HG02885 (cell line): ENCODE results near the gene MLANA.
"Not testable (repeated sequence)": the region's sequence is repeated elsewhere in the genome, so short reads cannot be mapped to it uniquely, and the experiment has no call there.

Source experiments
- ATAC-seq: cut with Tn5 transposase; IDR thresholded peaks from one replicate; pipeline ENCODE4 v1.9.1; 2021; ENCODE audit warnings: mild to moderate bottlenecking; ENCODE audit not compliant: unreplicated experiment, poor library complexity

Gene MLANA

DNA sequence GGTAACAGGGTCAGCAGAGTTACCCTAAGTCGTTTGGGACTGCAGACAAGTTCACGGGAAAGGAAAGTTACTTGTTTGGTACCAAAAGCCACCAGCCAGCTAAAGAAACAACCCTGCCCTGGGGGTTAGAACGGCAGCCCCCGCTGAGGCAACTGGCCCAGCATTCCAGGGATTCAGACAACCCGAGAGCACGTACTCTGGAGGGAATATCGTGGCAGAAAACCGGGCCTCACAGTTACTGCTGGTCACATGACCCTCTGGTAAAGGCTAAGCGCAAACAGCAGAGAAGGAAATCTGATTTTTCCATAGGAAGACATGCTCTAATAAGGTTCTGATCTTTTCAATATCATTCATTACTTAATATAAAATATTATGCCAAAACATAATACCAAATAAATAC is 22.5 kb upstream of the MLANA start:
- no peak for ATAC-seq

DNA sequence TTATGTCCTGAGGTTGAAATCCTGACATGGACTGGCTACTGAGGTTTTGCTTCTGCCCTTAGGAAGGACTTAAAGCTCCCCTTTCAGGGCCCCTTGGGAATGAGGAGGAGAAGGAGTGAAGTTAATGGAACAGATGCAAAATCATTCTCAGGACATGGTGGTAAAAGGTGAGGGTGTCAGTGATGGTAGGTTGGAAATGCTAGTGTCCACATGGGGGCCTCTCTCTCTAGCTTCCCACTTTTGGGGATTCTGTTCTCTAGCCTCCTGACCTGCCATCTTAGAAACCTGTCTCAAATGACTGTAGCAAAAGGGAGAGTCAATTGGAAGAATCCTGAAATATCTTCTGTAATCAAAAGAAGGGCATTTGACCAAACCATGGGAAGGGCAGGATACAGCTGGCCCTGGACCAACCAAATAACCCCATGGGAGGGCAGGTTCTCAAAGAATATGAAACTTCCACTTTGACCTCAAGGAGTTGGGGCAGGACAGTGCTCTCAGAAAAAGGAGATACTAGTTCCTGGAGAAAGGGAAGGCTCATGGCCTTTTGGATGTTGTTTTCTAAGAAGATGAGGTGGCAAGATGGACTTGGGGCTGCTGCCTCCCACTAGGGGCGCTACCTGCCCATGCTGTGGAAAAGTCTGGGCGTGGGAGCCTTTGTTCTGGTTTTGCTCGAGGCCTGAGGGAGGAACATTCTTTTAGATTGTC is 21.2 kb upstream of the MLANA start:
- ATAC-seq, result no peak

DNA sequence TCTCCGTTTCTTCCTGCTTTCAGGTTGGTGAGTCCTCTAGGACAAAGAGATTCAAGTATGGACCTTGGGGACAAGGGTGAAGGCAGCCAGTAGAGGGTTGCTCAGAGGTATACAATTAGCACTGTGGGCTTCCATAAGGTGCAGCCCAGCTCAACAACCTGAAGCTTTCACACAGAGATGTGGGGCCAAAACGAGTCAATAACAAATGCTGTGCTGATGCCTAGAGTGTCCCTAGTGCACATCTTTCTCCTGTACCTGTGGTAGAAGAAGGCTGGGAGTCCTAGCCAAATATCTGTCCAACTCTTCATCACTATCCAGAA is 20.7 kb upstream of the MLANA start:
- ATAC-seq, result no peak

DNA sequence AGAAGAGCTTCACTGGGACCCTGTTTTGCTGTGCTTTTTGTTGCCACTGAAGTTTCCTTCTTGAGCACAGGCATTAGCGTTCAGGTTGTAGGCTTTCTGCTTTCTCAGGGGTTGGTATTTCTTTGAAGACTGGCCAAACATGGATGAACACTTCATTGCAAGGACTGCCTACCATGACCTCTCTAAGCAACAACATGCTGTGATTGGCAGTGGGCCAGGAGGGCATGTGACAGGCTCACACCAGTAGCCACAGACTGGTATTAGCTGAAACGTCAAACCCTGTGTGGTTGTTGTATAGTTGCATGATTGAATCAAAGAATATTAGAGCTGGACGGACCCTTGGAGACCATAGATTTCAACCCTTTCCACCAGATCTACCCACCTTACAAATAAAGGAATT is 20.0 kb upstream of the MLANA start:
- no peak for ATAC-seq

DNA sequence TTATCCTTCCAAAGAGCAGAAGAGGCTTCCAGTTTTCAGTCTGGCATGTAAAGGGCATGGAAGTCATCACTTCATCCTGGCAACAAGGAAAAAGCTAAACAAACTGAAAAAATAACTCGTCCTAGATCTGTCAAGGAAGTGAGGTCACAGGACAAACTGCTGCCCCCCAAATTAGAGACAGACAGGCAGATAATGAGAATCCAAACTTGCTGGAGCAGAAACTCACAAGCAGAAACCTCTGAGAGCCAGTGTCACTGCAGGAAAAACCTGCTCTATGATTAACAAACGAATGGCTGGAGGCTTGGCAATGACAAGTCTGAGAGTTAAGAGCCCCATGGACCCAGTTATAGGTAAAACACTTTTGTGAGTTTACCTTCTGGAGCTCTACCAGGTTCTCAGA is 18.9 kb upstream of the MLANA start:
- no peak for ATAC-seq

DNA sequence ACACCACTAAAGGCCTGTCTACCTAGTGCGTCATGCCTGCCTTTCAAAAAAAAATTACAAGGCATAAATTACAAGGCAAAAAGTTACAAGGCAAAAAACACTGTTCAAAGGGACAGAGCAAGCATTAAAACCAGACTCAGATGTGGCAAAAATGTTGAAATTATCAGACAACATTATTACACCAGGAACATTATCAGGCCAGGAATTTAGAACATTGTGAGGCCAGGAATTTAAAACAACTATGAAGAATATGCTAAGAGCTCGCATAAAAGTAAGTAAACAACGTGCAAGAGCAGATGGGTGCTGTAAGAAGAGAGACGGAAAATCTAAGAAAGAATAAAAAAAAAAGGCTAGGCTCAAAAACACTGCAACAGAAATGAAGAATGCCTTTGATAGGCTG is 18.2 kb upstream of the MLANA start:
- ATAC-seq, result no peak

DNA sequence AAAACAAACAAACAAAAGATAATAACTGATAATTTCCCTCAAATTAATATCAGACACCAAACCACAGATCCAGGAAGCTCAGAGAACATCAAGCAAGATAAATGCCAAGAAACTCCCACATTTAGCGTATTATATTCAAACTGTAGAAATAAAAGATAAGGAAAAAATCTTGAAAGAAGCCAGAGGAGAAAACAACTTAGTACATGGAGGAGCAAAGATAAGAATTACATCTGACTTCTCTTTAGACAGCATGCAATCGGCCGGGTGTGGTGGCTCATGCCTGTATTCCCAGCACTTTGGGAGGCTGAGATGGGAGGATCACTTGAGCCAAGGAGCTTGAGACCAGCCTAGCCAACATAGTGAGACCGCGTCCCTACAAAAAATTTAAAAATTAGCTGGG is 17.2 kb upstream of the MLANA start:
- no peak for ATAC-seq

DNA sequence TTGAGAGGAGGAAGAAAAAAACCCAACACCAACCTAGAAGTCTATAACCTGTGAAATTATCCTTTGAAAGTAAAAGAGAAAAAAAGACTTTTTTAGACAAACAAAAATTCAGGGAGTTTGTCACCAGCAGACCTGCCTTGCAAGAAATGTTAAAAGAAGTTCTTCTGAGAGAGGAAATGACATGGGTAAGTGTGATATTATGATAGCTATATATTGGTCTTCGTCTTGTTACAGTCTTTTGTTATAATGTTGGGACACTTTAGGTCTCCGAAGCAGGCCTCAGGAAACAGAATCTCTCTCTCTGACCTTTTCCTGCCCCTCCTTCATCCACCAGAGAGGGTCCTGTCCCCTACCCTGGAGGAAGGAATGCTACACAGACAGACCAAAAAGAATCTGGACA is 16.6 kb upstream of the MLANA start:
- no peak for ATAC-seq

DNA sequence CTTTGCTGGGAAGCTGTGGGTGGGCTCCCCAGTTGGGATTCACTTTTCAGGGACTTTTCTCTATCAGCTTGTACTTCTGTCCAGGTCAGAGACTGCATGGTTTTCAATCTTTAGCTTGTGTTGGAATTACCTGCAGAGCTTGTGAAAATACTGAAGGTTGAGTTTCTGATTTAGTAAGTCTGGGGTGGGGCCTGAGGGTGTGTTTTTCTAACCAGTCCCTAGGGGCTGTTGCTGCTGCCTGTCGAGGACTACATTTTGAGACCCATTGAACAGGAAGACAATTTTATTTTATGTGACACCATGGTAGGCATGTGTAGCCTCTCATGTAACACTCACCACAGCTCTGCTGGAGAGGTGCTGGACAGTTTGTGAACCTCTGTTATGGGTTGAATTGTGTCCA is 14.7 kb upstream of the MLANA start:
- ATAC-seq, result peak; percentile 48

DNA sequence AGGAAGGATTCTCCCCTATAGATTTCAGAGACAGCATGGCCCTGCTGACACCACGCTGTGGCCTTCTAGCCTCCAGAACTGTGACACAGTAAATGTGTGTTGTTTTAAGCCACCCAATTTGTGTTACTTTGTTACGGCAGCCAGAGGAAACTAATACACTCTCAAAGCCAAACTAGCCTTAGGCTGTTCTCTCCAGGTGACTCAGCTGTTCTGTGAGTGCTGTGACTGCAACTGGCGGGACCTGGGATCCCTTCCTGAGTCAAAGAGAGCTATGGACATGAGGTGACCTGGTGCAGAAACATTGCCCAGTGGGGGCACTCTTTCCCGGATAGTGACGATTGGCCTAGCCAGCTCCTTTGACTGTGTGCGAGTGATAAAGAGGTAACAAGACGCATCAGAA is 14.0 kb upstream of the MLANA start:
- ATAC-seq, result no peak

DNA sequence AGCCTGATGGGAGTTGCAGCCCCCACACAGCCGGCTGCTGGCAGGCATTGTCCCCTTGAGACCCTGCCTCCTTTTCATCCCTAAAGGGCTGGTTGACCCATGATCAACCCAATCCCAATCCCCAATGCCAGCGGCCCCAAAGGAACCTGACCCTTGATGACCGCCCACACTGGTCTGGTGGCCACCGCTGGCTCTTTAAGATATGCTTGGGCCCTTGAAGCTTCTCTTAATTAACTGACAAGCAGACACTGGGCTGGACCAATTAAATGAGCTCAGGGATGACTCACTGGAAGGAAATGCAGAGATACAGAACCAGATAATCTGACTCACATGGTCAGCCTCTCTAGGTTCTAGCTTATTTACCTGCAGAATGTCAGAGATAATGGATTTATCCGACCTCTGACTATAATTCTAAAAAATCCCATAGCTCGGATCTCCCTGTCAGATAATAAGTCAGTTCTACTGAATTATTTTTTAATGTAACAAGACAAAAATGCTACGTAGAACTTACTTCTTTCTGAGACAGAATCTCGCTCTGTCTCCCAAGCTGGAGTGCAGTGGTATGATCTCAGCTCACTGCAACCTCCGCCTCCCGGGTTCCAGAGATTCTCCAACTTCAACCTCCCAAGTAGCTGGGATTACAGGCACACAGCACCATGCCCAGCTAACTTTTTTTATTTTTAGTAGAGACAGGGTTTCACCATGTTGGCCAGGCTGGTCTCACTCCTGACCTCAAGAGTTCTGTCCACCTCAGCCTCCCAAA is 11.1 kb upstream of the MLANA start:
- ATAC-seq, result no peak

DNA sequence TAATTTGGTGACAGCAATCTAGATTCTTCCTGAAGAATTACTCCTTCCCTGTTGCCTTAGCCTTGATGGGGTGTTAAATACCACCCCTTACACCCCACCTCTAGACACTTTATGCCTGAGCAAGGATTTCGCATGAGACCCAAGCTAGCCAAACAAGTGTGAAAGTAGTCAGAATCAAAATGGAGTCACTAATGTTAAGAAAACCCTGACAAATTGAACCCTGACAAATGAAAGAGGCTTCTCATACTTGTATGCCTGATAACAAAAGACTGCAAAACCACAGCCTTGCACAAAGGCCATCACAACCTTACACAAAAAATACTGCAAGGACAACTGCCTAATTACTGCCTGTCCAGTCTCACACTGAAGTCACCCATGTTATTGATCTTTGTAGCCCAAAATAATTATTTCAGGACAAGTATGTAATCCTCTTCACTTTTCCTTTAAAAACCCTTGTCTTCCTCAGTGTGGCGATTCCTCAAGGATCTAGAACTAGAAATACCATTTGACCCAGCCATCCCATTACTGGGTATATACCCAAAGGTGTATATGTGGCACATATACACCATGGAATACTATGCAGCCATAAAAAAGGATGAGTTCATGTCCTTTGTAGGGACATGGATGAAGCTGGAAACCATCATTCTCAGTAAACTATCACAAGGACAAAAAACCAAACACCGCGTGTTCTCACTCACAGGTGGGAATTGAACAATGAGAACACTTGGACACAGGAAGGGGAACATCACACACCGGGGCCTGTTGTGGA is 8.3 kb upstream of the MLANA start:
- ATAC-seq, result not testable (repeated sequence)

DNA sequence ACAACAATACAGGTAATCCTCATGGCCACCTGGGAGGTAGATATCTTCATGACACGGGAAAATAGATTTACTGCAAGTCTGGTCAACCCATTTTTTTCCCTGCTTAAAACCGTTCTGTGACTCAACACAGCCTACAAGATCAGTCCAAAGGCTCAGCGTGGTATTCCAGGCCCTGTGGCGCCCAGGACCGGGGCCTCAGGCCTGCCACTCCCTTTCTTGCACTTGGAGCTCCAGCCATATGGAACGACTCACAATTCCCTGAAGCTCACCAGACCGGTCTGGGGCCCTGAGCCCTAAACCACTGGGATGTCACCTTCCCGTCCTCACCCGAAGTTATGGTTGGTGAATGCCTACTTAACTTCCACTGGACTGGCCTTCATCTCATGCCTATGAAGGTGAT is 6.5 kb upstream of the MLANA start:
- no peak for ATAC-seq

DNA sequence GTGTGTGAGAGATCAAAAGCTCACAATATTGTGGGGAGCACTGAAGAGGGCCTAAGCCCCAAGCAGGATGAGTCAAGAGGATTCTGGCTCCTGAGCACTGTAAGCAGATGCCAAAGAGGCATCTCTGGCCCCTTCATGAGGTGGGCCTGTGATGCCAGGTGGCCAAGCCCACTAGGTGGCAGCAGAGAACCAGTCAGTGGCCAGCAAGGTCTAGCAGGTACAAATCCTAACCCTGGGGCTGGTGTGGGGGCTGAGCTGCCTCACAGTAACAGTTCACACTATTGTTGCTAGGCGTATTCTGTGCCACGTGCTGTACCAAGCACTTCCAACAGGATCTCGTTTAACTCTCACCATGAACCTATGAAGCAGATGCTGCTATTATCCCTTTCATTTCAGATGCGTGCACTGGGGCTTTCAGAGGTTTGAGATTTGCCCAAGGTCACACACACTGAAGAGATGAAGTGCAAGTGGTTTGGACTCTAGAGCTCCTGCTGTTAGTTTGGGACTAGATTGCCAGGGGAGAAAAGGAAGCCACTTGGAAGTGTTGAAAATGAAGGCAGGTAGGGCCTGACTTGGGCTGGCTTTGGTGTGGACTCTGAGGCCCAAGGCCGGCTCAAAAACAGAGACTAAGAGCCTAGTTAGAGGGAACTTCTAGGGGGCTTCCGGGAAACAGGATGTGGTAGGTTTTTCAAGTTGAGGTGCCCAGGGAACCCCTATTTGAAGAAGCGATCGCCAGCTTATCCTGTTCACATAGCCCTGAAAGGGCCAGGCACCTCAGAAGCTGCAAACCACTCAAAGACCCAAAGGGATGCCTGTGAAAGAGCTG is 4.4 kb upstream of the MLANA start:
- ATAC-seq, result peak; percentile 93

DNA sequence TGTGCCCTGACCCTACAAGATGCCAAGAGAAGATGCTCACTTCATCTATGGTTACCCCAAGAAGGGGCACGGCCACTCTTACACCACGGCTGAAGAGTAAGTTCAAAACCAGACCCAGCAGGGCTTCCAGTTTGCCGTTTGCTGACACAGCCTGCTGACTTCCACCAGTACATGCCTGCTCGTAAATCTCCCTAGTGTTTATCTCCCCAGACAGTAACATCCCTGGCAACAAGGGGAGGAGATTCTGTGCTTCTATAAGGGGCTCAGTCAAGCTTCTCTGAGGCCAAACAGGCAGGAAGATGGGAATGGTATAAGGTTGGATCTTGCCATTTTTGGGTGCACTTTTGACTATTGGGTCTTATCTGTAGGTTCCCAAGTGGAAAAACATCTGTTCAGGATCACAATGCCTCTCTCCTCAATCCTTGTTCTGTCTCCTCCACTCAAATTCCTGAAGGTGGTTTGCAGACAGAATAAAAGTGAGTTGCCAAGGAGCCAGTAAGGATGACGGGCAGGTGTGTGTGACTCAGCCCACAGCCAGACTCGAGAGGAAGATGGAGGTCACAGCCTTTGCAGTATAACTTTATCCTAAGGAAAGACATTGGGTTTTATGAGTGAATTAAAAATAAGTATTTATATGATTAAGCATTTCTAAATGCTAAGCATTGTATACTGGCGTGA is 1.9 kb downstream of the MLANA start:
- no peak for ATAC-seq

DNA sequence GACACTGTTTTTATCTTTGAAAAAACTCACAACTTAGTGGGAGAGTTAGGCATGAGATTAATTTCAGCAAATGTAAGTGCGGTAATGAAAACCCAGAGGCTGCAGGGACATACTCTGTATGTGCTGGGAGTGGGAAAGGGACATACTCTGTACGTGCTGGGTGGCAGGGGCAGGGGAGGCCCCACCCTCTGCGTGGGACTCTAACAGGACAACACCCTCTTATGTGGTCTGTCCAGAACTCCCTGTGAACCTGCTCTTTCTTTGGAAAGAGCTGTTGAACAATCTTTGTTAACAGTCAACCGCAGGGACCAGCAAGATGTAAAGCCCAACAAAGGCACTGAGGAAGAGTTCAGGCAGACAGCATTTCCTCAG is 2.4 kb downstream of the MLANA start:
- no peak for ATAC-seq

DNA sequence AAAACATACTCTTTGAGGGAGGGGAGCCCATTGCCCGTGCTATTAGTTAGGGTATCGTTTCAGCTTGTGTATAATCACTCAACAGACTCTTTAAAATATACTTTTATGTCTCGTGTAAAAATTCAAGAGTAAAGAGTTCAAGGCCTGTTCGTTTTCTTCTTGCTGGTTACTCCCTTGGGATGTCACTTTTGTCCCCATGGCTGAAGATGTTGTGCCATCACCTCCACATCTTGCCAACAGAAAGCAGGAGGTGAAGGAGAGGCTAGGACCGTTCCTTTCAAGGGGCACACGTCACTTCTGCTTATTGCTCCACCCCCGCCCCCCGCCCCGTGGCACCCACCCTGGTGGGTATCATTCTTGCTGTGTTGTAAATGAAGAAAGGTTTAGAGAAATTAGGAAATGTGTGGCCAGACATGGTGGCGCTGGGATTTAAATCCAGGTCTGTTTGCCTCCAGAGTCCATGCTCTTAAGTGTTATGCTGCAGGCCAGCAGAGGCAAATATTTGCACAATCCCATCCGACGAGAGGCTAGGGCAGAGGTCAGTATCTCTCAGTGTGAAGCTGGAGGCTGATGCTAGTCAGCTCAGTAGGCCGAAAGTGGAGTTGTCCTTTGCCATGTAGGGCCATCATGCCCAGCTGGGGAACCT is 3.0 kb downstream of the MLANA start:
- ATAC-seq, result no peak

DNA sequence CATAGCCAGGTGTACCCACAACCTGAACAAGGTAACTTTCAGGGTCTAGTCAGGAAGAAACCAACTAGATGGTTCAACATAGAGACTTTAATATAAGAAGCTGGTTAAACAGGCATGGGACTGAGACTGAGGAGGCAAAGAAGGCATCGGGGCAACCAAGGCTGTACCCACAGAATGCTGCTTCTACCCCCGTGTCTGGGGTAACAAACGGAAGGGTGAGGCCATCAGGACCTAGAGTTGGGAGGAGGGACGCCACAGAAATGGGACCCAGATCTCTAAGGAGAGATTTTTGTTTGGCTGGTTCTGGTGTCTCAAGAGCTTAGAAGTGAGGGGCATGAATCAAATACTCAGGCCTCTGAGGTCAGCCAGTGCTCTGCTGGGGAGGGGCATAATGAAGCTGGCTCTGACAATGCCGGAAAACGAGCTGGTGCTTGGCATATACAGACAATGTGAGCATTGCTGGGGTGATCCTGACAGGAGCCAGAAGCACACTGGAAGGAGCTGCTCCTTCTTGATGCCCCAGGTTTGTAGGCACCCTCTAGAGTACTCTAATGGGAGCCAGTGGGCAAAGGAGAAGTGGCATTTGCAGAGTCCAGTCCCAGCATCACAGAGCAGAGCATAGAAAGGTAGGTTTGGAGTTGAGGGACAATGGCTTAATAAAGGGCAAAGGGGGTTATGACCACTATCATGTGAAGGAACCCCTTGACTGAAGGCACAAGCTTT is 3.7 kb downstream of the MLANA start:
- ATAC-seq, result no peak

DNA sequence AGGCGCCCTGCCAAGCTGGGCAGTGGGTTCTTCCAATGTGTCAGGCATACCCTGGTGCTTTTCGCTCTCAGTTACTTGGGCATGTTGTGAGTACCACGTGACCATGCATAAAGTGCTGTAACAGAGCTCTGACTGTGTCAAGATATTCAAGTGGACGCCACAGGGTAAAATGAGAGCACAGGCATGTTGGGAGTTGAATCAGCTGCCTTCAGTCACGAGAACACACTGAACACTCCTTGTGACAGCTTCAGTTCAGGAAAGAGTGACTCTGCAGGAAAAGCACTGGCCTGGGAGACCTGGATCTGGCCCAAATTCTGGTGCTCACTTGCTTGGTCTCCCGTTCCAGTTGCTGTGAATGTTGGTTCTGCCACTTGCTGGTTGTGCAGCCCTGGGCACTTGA is 5.1 kb downstream of the MLANA start:
- ATAC-seq, result no peak
